Gastrocnemius medialis (tissue), 4 donors: Measurements from ENCODE around the gene NAA10. TPM values are rescaled to one million over a fixed set of nuclear protein-coding genes. Genes with fewer than 3 reads are reported as not detected.

Experiments used
- ATAC-seq, 2 donors: fragments of 150-250 bp; one replicate each; pipeline ENCODE4 v1.9.1; 2016
- DNase-seq, 2 donors: peaks; one replicate each; pipeline ENCODE4 v3.0.0-alpha.2; 2019
- H3K27ac ChIP-seq, 4 donors: fragments of 200-600 bp; sonication (generic); 1 replicate in 1 of 4; 2 replicates in 3 of 4; pipeline ENCODE4 v1.5.1; 2016 to 2018; ENCODE audit warnings: mild to moderate bottlenecking in 2 of 4, moderate library complexity in 1 of 4
- H3K27me3 ChIP-seq, 3 donors: fragments of 200-600 bp; sonication (generic) in 2 of 3; 1 replicate in 1 of 3; 2 replicates in 2 of 3; pipeline versions ENCODE4 v1.5.1 to v1.6.0; 2016 to 2019; ENCODE audit warnings: mild to moderate bottlenecking in 1 of 3, moderate library complexity in 1 of 3
- H3K36me3 ChIP-seq, 2 donors: fragments of 200-600 bp; sonication (generic) in 1 of 2; one replicate each; pipeline ENCODE4 v1.5.1; 2017 to 2018
- H3K4me1 ChIP-seq, 2 donors: fragments of 200-600 bp; sonication (generic) in 1 of 2; one replicate each; pipeline ENCODE4 v1.5.1; 2016 to 2017; ENCODE audit warnings: mild to moderate bottlenecking in 2 of 2
- H3K4me3 ChIP-seq, 4 donors: fragments of 200-600 bp; sonication (generic) in 3 of 4; 1 replicate in 1 of 4; 2 replicates in 3 of 4; pipeline ENCODE4 v1.5.1; 2016 to 2019; ENCODE audit warnings: mild to moderate bottlenecking in 2 of 4
- H3K9me3 ChIP-seq, 3 donors: fragments of 200-600 bp; sonication (generic) in 2 of 3; 1 replicate in 1 of 3; 2 replicates in 2 of 3; pipeline ENCODE4 v1.5.1; 2016 to 2019
- CTCF ChIP-seq, 5 experiments: fragments of 450-650 bp in 3 of 5; fragments of 200-600 bp in 2 of 5; sonication (generic) in 2 of 5; IDR thresholded peaks in 4 of 5; conservative IDR thresholded peaks in 1 of 5; 1 replicate in 4 of 5; 2 replicates in 1 of 5; pipeline ENCODE4 v1.5.1; 2016 to 2019; ENCODE audit warnings: antibody characterized with exemption in 5 of 5, mild to moderate bottlenecking in 3 of 5, moderate library complexity in 3 of 5
- POLR2A ChIP-seq, 2 donors: fragments of 450-650 bp; IDR thresholded peaks; one replicate each; pipeline ENCODE4 v1.6.1; 2017; ENCODE audit warnings: antibody characterized with exemption in 2 of 2, mild to moderate bottlenecking in 2 of 2, moderate library complexity in 2 of 2
- in situ Hi-C, 4 donors: fragments of 200-750 bp; cut with MboI; loops; one replicate each; pipeline versions ENCODE4 v1.15.0 to v1.8.0; 2017; ENCODE audit warnings: low sequenced_read_pairs in 4 of 4
- intact Hi-C: fragments of 100-400 bp; cut with DNase I; formaldehyde crosslinking; loops from one replicate; pipeline ENCODE4 v1.15.1; 2023; ENCODE audit warnings: low total_unique reads
- total RNA-seq, 4 donors: library from RNA; depleted of rRNA; stranded (reverse); fragments of >200 nt; gene quantifications; one replicate each; pipeline versions ENCODE4 v1.1.0 to v1.2.3, GENCODE V29; 2016

NAA10 gene
- total RNA-seq, 4 donors from 2014 or later: 76.3 to 175 (median 111) TPM

GRCh38 chrX:153917869-153918268, 17.0 kb downstream of the NAA10 start:
- Histone ChIP-seq H3K4me1 (peaks cover 0 to 9% of the 10 kb centered on the region in 2 donors), H3K9me3 (no peaks in the 10 kb centered on the region), H3K27me3 (no peaks in the 10 kb centered on the region), H3K27ac (no peak overlapping the region), H3K4me3 (no peak overlapping the region), H3K36me3 (no peaks in the 10 kb centered on the region)
- ATAC-seq: no peak
- TF ChIP-seq POLR2A (IDR thresholded peaks at IDR 0.05) (no peak), CTCF (IDR thresholded peaks at IDR 0.05 in 4 of 5, conservative IDR thresholded peaks at IDR 0.05 in 1 of 5) (no peak)
- DNase-seq: no peak
- intact Hi-C loops (no loop called here), in situ Hi-C loops (no loop called here)

DNA sequence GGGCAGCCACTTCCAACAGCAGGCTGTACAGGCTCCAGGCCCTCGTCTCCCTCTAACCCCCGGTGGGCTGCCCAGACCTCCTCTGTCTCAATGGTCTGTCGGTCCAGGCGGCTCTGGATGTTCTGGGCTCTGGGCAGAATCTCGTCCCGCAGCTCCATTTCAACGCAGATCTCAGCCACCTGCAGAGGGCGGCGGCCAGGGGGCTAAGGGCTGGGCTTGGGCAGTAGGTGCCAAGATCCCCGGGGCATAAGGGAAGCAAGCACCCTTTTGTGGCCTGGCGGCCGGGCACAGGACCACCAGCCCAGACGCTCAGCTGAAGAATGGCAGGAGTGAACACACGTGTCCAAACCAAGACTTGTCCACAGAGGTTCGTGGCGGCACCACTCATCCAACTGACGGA, 21.1 kb downstream of the NAA10 start:
- DNase-seq (no peak), ATAC-seq (no peak)
- Histone ChIP-seq H3K27me3 (no peaks in the 10 kb centered on the region), H3K9me3 (no peaks in the 10 kb centered on the region), H3K4me3 (no peak overlapping the region), H3K4me1 (no peaks in the 10 kb centered on the region), H3K27ac (no peak overlapping the region), H3K36me3 (no peaks in the 10 kb centered on the region)
- TF ChIP-seq POLR2A (IDR thresholded peaks at IDR 0.05) (no peak), CTCF (IDR thresholded peaks at IDR 0.05 in 4 of 5, conservative IDR thresholded peaks at IDR 0.05 in 1 of 5) (no peak)
- in situ Hi-C loops (no loop called here), intact Hi-C loops (no loop called here)

DNA sequence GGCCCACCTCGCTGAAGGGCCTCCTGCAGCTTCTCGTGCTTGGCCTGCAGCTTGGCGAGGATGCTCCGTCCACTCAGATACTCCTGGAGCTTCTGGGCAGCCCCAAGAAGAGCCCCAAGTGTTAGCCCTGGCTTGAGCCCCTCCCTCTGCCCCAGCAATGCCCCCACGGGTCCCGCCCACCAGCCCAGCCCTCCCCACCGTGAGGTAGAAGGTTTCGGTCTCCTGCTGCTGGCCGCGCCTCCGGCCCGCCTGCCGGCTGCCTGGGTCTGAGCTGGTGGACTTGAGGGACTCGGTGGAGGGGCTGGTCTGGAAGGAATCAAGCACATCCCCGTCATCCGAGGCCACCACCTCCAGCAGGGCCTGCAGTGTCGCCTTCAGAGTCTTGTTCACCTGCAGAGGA, 21.6 kb downstream of the NAA10 start:
- ATAC-seq (no peak), DNase-seq (no peak)
- Histone ChIP-seq H3K36me3 (no peaks in the 10 kb centered on the region), H3K27me3 (no peaks in the 10 kb centered on the region), H3K4me3 (no peak overlapping the region), H3K9me3 (no peaks in the 10 kb centered on the region), H3K4me1 (no peaks in the 10 kb centered on the region), H3K27ac (no peak overlapping the region)
- in situ Hi-C loops: no loop called here
- TF ChIP-seq POLR2A (IDR thresholded peaks at IDR 0.05): no peak
- no peak for TF ChIP-seq CTCF (IDR thresholded peaks at IDR 0.05 in 4 of 5, conservative IDR thresholded peaks at IDR 0.05 in 1 of 5)
- intact Hi-C loops: no loop called here

- no peak overlapping the region for H3K4me3 ChIP-seq
Observed at GRCh38 chrX:153911798-153912197, 23.0 kb downstream of the NAA10 start.

More at GRCh38 chrX:153911798-153912197, 23.0 kb downstream of the NAA10 start:
- DNase-seq: no peak
- H3K9me3 ChIP-seq: no peaks in the 10 kb centered on the region
- no peak overlapping the region for H3K27ac ChIP-seq
- TF ChIP-seq CTCF (IDR thresholded peaks at IDR 0.05 in 4 of 5, conservative IDR thresholded peaks at IDR 0.05 in 1 of 5) (no peak), POLR2A (IDR thresholded peaks at IDR 0.05) (no peak)
- no peaks in the 10 kb centered on the region for H3K36me3 ChIP-seq
- no peaks in the 10 kb centered on the region for H3K4me1 ChIP-seq
- in situ Hi-C loops (no loop called here), intact Hi-C loops (no loop called here)
- no peak for ATAC-seq
- H3K27me3 ChIP-seq: no peaks in the 10 kb centered on the region
